Measurements from ENCODE around the gene MREG. TPM values are rescaled to one million over a fixed set of nuclear protein-coding genes. Genes with fewer than 3 reads are reported as not detected.
"Not testable (repeated sequence)": the region's sequence is repeated elsewhere in the genome, so short reads cannot be mapped to it uniquely, and the experiment has no call there.

MREG gene
- total RNA-seq, 6 donors from 2014 or later: 15.4 to 22.6 (median 19.4) TPM

- Histone ChIP-seq H3K9me3 (no peaks in the 10 kb centered on the region), H3K4me1 (peaks cover 0 to 3% (median under 1%) of the 10 kb centered on the region in 4 donors), H3K27ac (no peak overlapping the region), H3K36me3 (peaks cover 0 to 8% (median 0%) of the 10 kb centered on the region in 4 donors), H3K27me3 (no peaks in the 10 kb centered on the region), H3K4me3 (no peak overlapping the region)
- DNase-seq: no peak
- 92 to 100% methylated on average over 1 of the region's 1 CpG for WGBS, 2 donors
- ATAC-seq (ENCODE audit: low FRiP score in 2 of 2): no peak
- TF ChIP-seq EP300 (IDR thresholded peaks at IDR 0.05) (no peak), POLR2AphosphoS5 (IDR thresholded peaks at IDR 0.05) (no peak), POLR2A (IDR thresholded peaks at IDR 0.05) (no peak), CTCF (IDR thresholded peaks at IDR 0.05) (no peak)
These were observed 16.1 kb downstream of the MREG start for GRCh38 chr2:215997219-215997618.

- no peak for TF ChIP-seq POLR2A (IDR thresholded peaks at IDR 0.05)
- TF ChIP-seq EP300 (IDR thresholded peaks at IDR 0.05): no peak
- TF ChIP-seq CTCF (IDR thresholded peaks at IDR 0.05): no peak
- TF ChIP-seq POLR2AphosphoS5 (IDR thresholded peaks at IDR 0.05): no peak
- no peaks in the 10 kb centered on the region for H3K27me3 ChIP-seq
- ATAC-seq (ENCODE audit: low FRiP score in 2 of 2) (no peak), DNase-seq (no peak)
- no peaks in the 10 kb centered on the region for H3K4me1 ChIP-seq
- WGBS, 2 donors: 87 to 93% methylated on average over 4 of the region's 4 CpGs
- H3K4me3 ChIP-seq: no peak overlapping the region
- H3K36me3 ChIP-seq: peaks cover 0 to 8% (median 0%) of the 10 kb centered on the region in 4 donors
- no peaks in the 10 kb centered on the region for H3K9me3 ChIP-seq
- H3K27ac ChIP-seq: no peak overlapping the region
These were observed 18.4 kb downstream of the MREG start for GRCh38 chr2:215994911-215995310.

- H3K27ac ChIP-seq; H3K27me3 ChIP-seq; DNase-seq; H3K36me3 ChIP-seq; H3K9me3 ChIP-seq; H3K4me1 ChIP-seq; H3K4me3 ChIP-seq; ATAC-seq (ENCODE audit: low FRiP score in 2 of 2): not testable (repeated sequence)
- 87 to 91% methylated on average over 5 of the region's 5 CpGs for WGBS, 2 donors
These were observed 24.7 kb downstream of the MREG start for GRCh38 chr2:215988556-215989207.

GRCh38 chr2:215985257-215985656 lies 28.1 kb downstream of the MREG start:
- Histone ChIP-seq H3K36me3 (no peaks in the 10 kb centered on the region), H3K4me1 (peaks cover 0 to 6% (median 0%) of the 10 kb centered on the region in 4 donors), H3K27ac (no peak overlapping the region), H3K4me3 (no peak overlapping the region), H3K27me3 (no peaks in the 10 kb centered on the region), H3K9me3 (no peaks in the 10 kb centered on the region)
- 86 to 92% methylated on average over 1 of the region's 1 CpG for WGBS, 2 donors
- no peak for DNase-seq
- ATAC-seq (ENCODE audit: low FRiP score in 2 of 2): no peak
- TF ChIP-seq CTCF (IDR thresholded peaks at IDR 0.05): no peak
- TF ChIP-seq POLR2A (IDR thresholded peaks at IDR 0.05): no peak
- TF ChIP-seq EP300 (IDR thresholded peaks at IDR 0.05): no peak
- TF ChIP-seq POLR2AphosphoS5 (IDR thresholded peaks at IDR 0.05): no peak

GRCh38 chr2:215984661-215985060 lies 28.7 kb downstream of the MREG start:
- H3K4me3 ChIP-seq: no peak overlapping the region
- no peak for TF ChIP-seq POLR2AphosphoS5 (IDR thresholded peaks at IDR 0.05)
- no peak for TF ChIP-seq POLR2A (IDR thresholded peaks at IDR 0.05)
- no peak for TF ChIP-seq CTCF (IDR thresholded peaks at IDR 0.05)
- no peak for TF ChIP-seq EP300 (IDR thresholded peaks at IDR 0.05)
- no peaks in the 10 kb centered on the region for H3K36me3 ChIP-seq
- 86% methylated on average over 2 of the region's 2 CpGs for WGBS, 2 donors
- H3K4me1 ChIP-seq: peaks cover 0 to 7% (median 1%) of the 10 kb centered on the region in 4 donors
- DNase-seq (no peak), ATAC-seq (ENCODE audit: low FRiP score in 2 of 2) (no peak)
- no peaks in the 10 kb centered on the region for H3K9me3 ChIP-seq
- H3K27me3 ChIP-seq: no peaks in the 10 kb centered on the region
- H3K27ac ChIP-seq: no peak overlapping the region
